BLaER1 (cell line): ENCODE results near the gene HLA-DMB.

ENCODE experiments used
- H3K27ac ChIP-seq: shearing (Covaris generic); formaldehyde crosslinking; 2 replicates; pipeline ENCODE4 v1.8.1; 2022
- H3K27me3 ChIP-seq: shearing (Covaris generic); formaldehyde crosslinking; 2 replicates; pipeline ENCODE4 v1.8.1; 2022
- H3K36me3 ChIP-seq: shearing (Covaris generic); formaldehyde crosslinking; 2 replicates; pipeline ENCODE4 v1.8.1; 2022
- H3K4me1 ChIP-seq: shearing (Covaris generic); formaldehyde crosslinking; 2 replicates; pipeline ENCODE4 v1.8.1; 2022
- H3K4me2 ChIP-seq: shearing (Covaris generic); formaldehyde crosslinking; 2 replicates; pipeline ENCODE4 v1.8.1; 2022
- H3K4me3 ChIP-seq: shearing (Covaris generic); formaldehyde crosslinking; 2 replicates; pipeline ENCODE4 v1.8.1; 2022
- H3K9ac ChIP-seq: shearing (Covaris generic); formaldehyde crosslinking; 2 replicates; pipeline ENCODE4 v1.8.1; 2022
- H3K9me3 ChIP-seq: shearing (Covaris generic); formaldehyde crosslinking; 2 replicates; pipeline ENCODE4 v1.8.1; 2022
- H4K20me1 ChIP-seq: shearing (Covaris generic); formaldehyde crosslinking; 2 replicates; pipeline ENCODE4 v1.8.1; 2022
- Cebpa-rat ChIP-seq: shearing (Covaris generic); IDR thresholded peaks from 2 replicates; pipeline ENCODE4 v1.8.1; 2022

HLA-DMB gene

GRCh38 chr6:32972353-32973143 lies 31.7 kb upstream of the HLA-DMB start:
- Histone ChIP-seq H3K4me2 (peak overlapping the region; percentile 99), H3K9ac (peak overlapping the region; percentile 99), H3K4me1 (peaks cover 33% of the 10 kb centered on the region), H3K36me3 (peaks cover 53% of the 10 kb centered on the region), H3K27ac (peak overlapping the region; percentile 94), H4K20me1 (peaks cover 54% of the 10 kb centered on the region), H3K9me3 (no peaks in the 10 kb centered on the region; the same call in 1 of the 2 replicates), H3K27me3 (no peaks in the 10 kb centered on the region), H3K4me3 (peak overlapping the region; percentile 100)
- TF ChIP-seq Cebpa-rat, result no peak

GRCh38 chr6:32971581-32972352 lies 30.9 kb upstream of the HLA-DMB start:
- H3K27me3 ChIP-seq, result no peaks in the 10 kb centered on the region
- H3K36me3 ChIP-seq, result peaks cover 46% of the 10 kb centered on the region
- peak overlapping the region; percentile 99 for H3K9ac ChIP-seq
- H3K4me2 ChIP-seq, result peak overlapping the region; percentile 99
- TF ChIP-seq Cebpa-rat, result no peak
- no peaks in the 10 kb centered on the region; the same call in 1 of the 2 replicates for H3K9me3 ChIP-seq
- H3K27ac ChIP-seq, result peak overlapping the region; percentile 100
- peak overlapping the region; percentile 100 for H3K4me3 ChIP-seq
- H4K20me1 ChIP-seq, result peaks cover 46% of the 10 kb centered on the region
- peaks cover 32% of the 10 kb centered on the region for H3K4me1 ChIP-seq

GRCh38 chr6:32971242-32971580 lies 30.4 kb upstream of the HLA-DMB start:
- H3K4me2 ChIP-seq, result peak overlapping the region; percentile 74
- peak overlapping the region; percentile 99 for H3K9ac ChIP-seq
- peak overlapping the region; percentile 100 for H3K27ac ChIP-seq
- H3K4me3 ChIP-seq, result peak overlapping the region; percentile 87
- H3K36me3 ChIP-seq, result peaks cover 40% of the 10 kb centered on the region
- H3K4me1 ChIP-seq, result peaks cover 32% of the 10 kb centered on the region
- H4K20me1 ChIP-seq, result peaks cover 41% of the 10 kb centered on the region
- H3K9me3 ChIP-seq, result no peaks in the 10 kb centered on the region; the same call in 1 of the 2 replicates
- no peak for TF ChIP-seq Cebpa-rat
- H3K27me3 ChIP-seq, result no peaks in the 10 kb centered on the region

GRCh38 chr6:32970413-32971241 lies 29.8 kb upstream of the HLA-DMB start:
- H4K20me1 ChIP-seq, result peaks cover 35% of the 10 kb centered on the region
- H3K4me3 ChIP-seq, result peak overlapping the region; percentile 87
- H3K27me3 ChIP-seq, result no peaks in the 10 kb centered on the region
- H3K27ac ChIP-seq, result peak overlapping the region; percentile 100
- TF ChIP-seq Cebpa-rat, result no peak
- H3K9ac ChIP-seq, result peak overlapping the region; percentile 99
- H3K4me2 ChIP-seq, result peak overlapping the region; percentile 87
- H3K36me3 ChIP-seq, result peaks cover 34% of the 10 kb centered on the region
- H3K9me3 ChIP-seq, result no peaks in the 10 kb centered on the region; the same call in 1 of the 2 replicates
- peaks cover 32% of the 10 kb centered on the region for H3K4me1 ChIP-seq

GRCh38 chr6:32969685-32970412 lies 29.0 kb upstream of the HLA-DMB start:
- H3K4me3 ChIP-seq, result peak overlapping the region; percentile 87
- H3K27me3 ChIP-seq, result no peaks in the 10 kb centered on the region
- peaks cover 27% of the 10 kb centered on the region for H3K4me1 ChIP-seq
- H3K9me3 ChIP-seq, result no peaks in the 10 kb centered on the region; the same call in 1 of the 2 replicates
- H3K27ac ChIP-seq, result peak overlapping the region; percentile 100
- H3K9ac ChIP-seq, result peak overlapping the region; percentile 99
- peak overlapping the region; percentile 87 for H3K4me2 ChIP-seq
- no peak for TF ChIP-seq Cebpa-rat
- peaks cover 27% of the 10 kb centered on the region for H4K20me1 ChIP-seq
- peaks cover 26% of the 10 kb centered on the region for H3K36me3 ChIP-seq

GRCh38 chr6:32968867-32969684 lies 28.2 kb upstream of the HLA-DMB start:
- Histone ChIP-seq H3K27ac (peak overlapping the region; percentile 100), H3K27me3 (no peaks in the 10 kb centered on the region), H3K9me3 (no peaks in the 10 kb centered on the region; the same call in 1 of the 2 replicates), H3K9ac (peak overlapping the region; percentile 99), H3K4me1 (peaks cover 23% of the 10 kb centered on the region), H3K4me2 (peak overlapping the region; percentile 87), H3K36me3 (peaks cover 19% of the 10 kb centered on the region), H4K20me1 (peaks cover 20% of the 10 kb centered on the region), H3K4me3 (peak overlapping the region; percentile 87)
- no peak for TF ChIP-seq Cebpa-rat

- TF ChIP-seq Cebpa-rat, result no peak
- Histone ChIP-seq H4K20me1 (peaks cover 12% of the 10 kb centered on the region), H3K4me1 (peaks cover 28% of the 10 kb centered on the region), H3K36me3 (peaks cover 11% of the 10 kb centered on the region), H3K27ac (peak within 1 kb of the TSS; percentile 100), H3K4me2 (peak within 1 kb of the TSS; percentile 87), H3K27me3 (no peaks in the 10 kb centered on the region), H3K9ac (peak within 1 kb of the TSS; percentile 99), H3K9me3 (no peaks in the 10 kb centered on the region; the same call in 1 of the 2 replicates), H3K4me3 (peak within 1 kb of the TSS; percentile 87)
Measured at GRCh38 chr6:32968093-32968866, 27.5 kb upstream of the HLA-DMB start, which contains the start of gene BRD2. BRD2 (plus strand) TSS chr6:32968594; CDS start chr6:32972899, 4,305 bp downstream.
